Measurements from ENCODE around the gene WDR72.

DNA sequence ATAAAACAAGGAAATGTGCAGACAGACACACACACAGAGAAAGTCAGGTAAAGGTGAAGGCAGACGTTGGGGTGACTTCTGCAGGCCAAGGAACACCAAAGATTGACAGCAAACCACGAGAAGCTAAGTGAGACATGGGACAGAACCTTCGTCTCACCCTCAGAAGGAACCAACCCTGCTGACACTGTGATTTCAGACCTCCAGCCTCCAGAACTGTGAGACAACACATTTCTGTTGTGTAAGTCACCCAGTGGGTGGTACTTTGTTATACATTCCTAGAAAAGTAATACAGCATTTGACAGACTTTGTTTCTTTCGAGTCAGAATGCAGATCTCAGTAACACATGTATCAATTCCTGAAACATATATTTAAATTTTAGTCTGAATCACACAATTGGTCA lies 7.1 kb downstream of the WDR72 start:
- TF ChIP-seq, protein P1, sequence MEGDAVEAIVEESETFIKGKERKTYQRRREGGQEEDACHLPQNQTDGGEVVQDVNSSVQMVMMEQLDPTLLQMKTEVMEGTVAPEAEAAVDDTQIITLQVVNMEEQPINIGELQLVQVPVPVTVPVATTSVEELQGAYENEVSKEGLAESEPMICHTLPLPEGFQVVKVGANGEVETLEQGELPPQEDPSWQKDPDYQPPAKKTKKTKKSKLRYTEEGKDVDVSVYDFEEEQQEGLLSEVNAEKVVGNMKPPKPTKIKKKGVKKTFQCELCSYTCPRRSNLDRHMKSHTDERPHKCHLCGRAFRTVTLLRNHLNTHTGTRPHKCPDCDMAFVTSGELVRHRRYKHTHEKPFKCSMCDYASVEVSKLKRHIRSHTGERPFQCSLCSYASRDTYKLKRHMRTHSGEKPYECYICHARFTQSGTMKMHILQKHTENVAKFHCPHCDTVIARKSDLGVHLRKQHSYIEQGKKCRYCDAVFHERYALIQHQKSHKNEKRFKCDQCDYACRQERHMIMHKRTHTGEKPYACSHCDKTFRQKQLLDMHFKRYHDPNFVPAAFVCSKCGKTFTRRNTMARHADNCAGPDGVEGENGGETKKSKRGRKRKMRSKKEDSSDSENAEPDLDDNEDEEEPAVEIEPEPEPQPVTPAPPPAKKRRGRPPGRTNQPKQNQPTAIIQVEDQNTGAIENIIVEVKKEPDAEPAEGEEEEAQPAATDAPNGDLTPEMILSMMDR (IDR thresholded peaks at IDR 0.05; ENCODE audit: low read depth, low read length): no peak
- TF ChIP-seq POLR2A (IDR thresholded peaks at IDR 0.05; ENCODE audit: extremely low read depth, insufficient read length) (no peak), MAX (IDR thresholded peaks at IDR 0.05; ENCODE audit: low read depth, low read length) (no peak)

Measured in NB4 (cell line).